NCI-H1417 treated with DMSO at 0.1 percent for 48 hours (cell line): ENCODE results near the gene DNAJC1.

Experiments
- DNase-seq: peaks from one replicate; lab custom pipeline; 2025; lab: John Stamatoyannopoulos, UW

DNAJC1 gene

DNA sequence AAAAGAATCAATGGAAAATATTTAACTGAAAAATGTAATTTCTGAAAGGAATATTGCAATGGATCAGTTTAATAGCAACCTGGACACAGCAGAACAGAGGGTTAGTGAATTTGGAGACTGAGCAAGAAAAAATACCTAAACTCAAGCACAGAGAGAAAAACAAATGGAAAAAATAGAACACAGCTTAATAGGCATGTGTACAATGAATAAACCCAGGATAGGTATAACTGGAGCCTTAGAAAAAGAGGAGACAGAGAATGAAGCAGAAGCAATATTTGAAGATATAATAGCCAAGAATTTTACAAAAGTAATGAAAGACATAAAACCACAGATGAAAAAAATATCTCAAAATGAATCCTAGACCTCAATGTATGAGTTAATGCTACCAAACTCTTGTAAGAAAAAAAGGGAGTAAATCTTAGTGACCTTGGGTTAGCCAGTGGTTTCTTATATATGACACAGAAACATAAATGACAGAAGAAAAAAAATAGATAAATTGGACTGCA, 2.9 kb upstream of the DNAJC1 start:
- no peak for DNase-seq

DNA sequence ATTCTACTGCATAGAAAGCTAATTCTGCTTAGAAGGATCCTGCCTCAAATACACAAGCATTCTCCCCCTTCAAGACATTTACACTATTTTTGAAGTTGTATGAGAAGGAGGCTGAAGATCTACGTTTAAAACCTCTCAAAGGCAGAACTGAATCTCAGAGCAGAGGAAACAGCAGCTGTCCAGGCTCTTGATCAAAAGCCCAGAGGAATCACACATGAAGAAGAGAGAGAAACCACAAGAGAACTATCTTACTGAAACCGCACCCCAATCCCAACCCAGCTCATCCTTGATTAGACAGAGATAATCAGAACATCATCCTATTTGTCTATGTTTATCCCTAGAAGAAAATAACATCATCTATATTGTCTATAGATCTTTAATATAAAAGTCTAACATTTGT, 2.2 kb upstream of the DNAJC1 start:
- DNase-seq = no peak

DNA sequence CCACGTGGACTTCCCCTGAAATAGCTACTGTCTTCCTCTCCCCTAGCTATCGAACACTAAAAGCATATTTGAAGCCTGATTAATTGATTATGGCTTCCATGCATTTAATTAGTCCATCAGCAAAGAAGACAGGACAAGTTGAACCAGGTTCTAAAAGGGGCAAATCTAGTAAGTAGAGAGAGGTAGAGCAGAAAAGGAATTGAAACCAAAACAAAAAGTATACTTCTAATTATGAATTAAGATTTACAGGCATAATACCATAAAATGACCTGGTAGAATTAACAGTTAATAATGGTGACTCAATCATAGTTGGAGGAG, 393 bp upstream of the DNAJC1 start:
- no peak for DNase-seq

DNA sequence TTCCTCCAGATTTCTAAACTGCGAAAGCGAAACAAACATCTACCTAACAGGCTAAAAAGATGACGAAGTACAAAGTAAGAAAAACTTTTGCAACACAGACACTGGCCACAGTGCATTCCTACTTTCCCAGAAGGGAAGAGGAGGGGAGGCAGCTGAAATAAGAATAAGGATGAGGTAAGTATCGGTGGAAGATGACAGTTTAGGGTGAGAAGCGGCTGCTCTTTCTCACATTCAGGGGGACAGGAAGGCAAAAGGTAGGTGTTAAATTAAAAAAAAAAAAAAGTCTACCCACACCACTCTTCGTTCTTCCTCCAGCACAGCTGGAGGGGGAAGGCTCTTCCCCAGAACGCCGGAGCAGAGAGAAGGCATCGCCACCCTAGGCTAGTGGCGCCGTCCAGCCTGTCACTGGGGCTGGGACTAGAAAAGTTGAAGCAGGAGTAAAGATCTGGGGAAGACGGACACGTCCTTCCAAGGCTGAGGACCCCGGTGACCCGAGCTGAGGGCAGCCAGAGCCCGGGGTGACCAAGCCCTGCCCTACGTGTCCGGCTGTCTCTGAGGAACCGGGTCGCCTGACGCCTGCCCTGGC, 846 bp downstream of the DNAJC1 start:
- no peak for DNase-seq

DNA sequence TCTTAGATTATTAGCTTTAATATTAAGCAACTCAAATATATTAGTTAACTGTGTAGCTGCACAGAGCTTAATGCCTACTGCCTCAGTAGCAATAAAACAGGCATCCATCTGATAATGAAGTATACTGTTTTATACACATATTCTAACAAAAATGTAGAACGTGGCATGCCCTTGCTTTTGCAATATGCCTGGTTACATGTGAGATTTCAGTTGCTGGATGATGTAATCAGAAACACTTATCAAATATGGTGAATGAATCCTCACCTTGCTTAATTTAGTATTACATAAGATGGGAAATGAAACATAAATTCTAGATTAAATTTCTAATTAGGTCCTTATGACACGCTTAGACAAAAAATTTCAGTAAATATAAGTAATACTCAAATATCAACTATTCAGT, 8.0 kb downstream of the DNAJC1 start:
- DNase-seq = no peak

GRCh38 chr10:21993360-21994001, 10.0 kb downstream of the DNAJC1 start:
- peak; percentile 7 for DNase-seq

GRCh38 chr10:21991785-21992184, 11.7 kb downstream of the DNAJC1 start:
- DNase-seq = no peak

DNA sequence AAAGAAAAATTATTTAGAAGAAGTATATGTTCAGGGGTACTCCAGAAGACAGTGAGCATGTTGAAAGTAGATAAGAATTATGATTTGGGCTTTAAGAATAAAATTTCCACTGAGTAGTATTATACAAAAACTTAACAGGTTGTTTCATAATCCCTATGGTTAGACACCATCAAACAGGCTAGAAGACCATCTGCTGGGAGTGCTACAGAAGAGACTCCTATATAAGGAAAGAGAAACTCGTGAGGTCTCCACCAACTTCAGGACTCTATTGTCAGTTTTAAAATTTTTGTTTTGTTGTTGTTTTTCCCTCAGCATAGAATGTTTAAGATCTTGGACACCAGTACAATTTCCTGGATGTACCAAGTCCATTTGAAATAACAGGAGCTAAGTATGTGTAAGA, 13.1 kb downstream of the DNAJC1 start:
- DNase-seq = no peak

GRCh38 chr10:21989453-21990154, 13.9 kb downstream of the DNAJC1 start:
- peak; percentile 8 for DNase-seq

- no peak for DNase-seq
These were observed 18.0 kb downstream of the DNAJC1 start for GRCh38 chr10:21985541-21985940.

GRCh38 chr10:21981118-21981517, 22.4 kb downstream of the DNAJC1 start:
- DNase-seq = no peak

DNA sequence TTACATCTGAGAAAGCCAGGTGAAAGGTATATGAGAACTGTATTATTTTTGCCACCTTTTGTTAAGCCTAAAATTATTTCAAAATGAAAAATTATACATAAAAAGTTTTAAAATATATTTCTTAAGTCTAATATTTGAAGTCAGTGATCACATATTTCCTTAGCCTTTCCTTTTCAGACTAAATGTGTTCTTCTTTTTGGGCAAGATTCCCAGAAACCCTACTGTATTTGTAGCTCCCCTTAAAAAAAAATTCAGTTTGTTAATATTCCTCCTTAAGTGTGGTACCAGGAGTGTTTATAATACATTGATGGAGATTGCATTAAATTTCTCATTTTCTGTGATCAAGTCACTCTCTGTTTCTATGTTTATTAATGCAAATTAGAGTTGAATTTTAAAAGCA, 22.8 kb downstream of the DNAJC1 start:
- no peak for DNase-seq

- no peak for DNase-seq
These were observed 25.2 kb downstream of the DNAJC1 start for GRCh38 chr10:21978191-21978862.

- no peak for DNase-seq
These were observed 26.8 kb downstream of the DNAJC1 start for GRCh38 chr10:21976739-21977138.

- DNase-seq = no peak
These were observed 27.2 kb downstream of the DNAJC1 start for GRCh38 chr10:21976280-21976679.

GRCh38 chr10:21975378-21975990, 28.0 kb downstream of the DNAJC1 start:
- DNase-seq = peak; percentile 43

GRCh38 chr10:21972584-21972983, 30.9 kb downstream of the DNAJC1 start:
- DNase-seq = no peak

- DNase-seq = no peak
These were observed 33.9 kb downstream of the DNAJC1 start for GRCh38 chr10:21969326-21970287.

DNA sequence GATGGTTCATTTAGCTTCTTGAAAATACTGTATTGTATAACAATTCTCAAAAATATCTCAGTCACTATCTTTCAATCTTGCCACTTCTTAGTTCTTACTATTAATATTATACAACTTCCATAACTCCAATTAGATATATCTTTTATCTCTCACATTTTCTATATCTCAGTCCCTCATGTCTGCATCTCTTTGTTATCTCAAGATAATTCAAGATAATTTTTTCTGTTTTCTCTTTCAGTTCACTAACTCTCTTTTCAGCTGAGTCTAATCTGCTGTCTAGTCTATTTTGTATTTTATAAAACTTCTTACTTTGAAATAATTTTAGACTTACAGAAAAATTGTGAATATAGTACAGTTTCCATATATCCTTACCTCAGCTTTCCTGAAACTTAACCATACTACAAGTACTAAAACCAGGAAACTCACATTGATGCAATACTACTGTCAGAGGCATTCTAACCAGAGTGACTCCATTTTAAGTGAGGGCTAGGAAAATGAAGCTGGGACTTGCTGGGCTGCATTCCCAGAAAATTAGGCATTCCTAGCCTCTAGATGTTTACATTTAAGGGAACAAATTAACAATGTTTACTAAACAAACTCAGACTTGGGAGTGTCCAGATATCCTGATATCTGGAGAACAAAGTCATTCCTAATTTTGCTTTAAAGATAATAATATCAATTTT, 38.4 kb downstream of the DNAJC1 start:
- no peak for DNase-seq

DNA sequence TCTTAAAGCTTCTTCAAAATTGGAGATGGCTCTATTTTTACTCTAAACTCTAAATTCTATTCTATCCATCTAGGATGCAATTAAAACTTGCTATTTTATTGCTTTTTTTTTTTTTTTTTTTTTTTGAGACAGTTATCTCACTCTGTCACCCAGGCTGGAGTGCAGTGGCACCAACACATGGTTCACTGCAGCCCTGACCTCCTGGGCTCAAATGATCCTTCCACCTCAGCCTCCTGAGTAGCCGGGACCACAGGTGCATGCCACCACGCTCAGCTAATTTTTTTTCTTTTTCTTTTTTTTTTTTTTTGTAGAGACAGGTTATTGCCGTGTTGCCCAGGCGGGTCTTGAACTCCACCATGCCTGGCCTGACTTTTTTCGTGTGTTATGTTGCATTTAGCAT, 41.2 kb downstream of the DNAJC1 start:
- no peak for DNase-seq

GRCh38 chr10:21961847-21962246, 41.7 kb downstream of the DNAJC1 start:
- no peak for DNase-seq
